ENCODE results near the gene UBR2.

UBR2 gene

GRCh38 chr6:42689371-42689770 lies 125.5 kb downstream of the UBR2 start:
- H3K4me1 ChIP-seq (ENCODE audit: control insufficient read depth in 2 of 2, insufficient read depth in 1 of 2, low read depth in 1 of 2, low read length in 2 of 2), result no peaks in the 10 kb centered on the region
- H3K27ac ChIP-seq (replicated peaks; ENCODE audit: low read length), result no peak overlapping the region
- H3K9ac ChIP-seq (ENCODE audit: low read depth, low read length, poor library complexity), result no peak overlapping the region
- no peak overlapping the region for H2BK5ac ChIP-seq (ENCODE audit: low read length)
- H2BK12ac ChIP-seq (ENCODE audit: low read length), result no peak overlapping the region
- H3K18ac ChIP-seq (ENCODE audit: low read length), result no peak overlapping the region
- no peak overlapping the region for H2BK120ac ChIP-seq (ENCODE audit: low read depth, low read length)
- H3K79me1 ChIP-seq (ENCODE audit: low read depth, low read length), result no peaks in the 10 kb centered on the region
- H3K4me3 ChIP-seq (ENCODE audit: low read length in 2 of 2), result no peak overlapping the region
- no peak overlapping the region for H3K23ac ChIP-seq (ENCODE audit: low read depth, low read length, poor library complexity)
- no peak overlapping the region for H4K8ac ChIP-seq (ENCODE audit: low read depth, low read length)
- H4K91ac ChIP-seq (ENCODE audit: low read depth, low read length, poor library complexity), result no peak overlapping the region
- H2AK5ac ChIP-seq (ENCODE audit: low read depth, low read length), result no peak overlapping the region
- no CpG with 5 or more reads among the region's 7 CpGs for WGBS, 2 donors (ENCODE audit: extremely low coverage in 2 of 2, insufficient read length in 2 of 2, insufficient replicate concordance in 1 of 2)
- no peak overlapping the region for H2BK15ac ChIP-seq (ENCODE audit: low read length)
- DNase-seq (ENCODE audit: low spot score), result no peak
- peaks cover 0 to 3% of the 10 kb centered on the region in 2 donors for H3K9me3 ChIP-seq (replicated peaks in 1 of 2; ENCODE audit: control insufficient read depth in 2 of 2, insufficient read depth in 1 of 2, low read depth in 1 of 2, low read length in 2 of 2)
- H3K4me2 ChIP-seq (ENCODE audit: insufficient read depth, low read length, poor library complexity, severe bottlenecking), result no peak overlapping the region
- peaks cover 18 to 84% of the 10 kb centered on the region in 2 donors for H3K36me3 ChIP-seq (replicated peaks in 1 of 2; ENCODE audit: control insufficient read depth in 2 of 2, insufficient read depth in 2 of 2, low read length in 2 of 2)
- no peak overlapping the region for H2AFZ ChIP-seq (ENCODE audit: low read length)
- H3K4ac ChIP-seq (ENCODE audit: low read length), result no peak overlapping the region
- H3K14ac ChIP-seq (ENCODE audit: low read length), result no peak overlapping the region
- no peaks in the 10 kb centered on the region for H3K27me3 ChIP-seq (ENCODE audit: control insufficient read depth in 3 of 3, insufficient read depth in 3 of 3, low read depth in 1 of 3, low read length in 3 of 3)

GRCh38 chr6:42690151-42690702 lies 126.4 kb downstream of the UBR2 start:
- H3K4me1 ChIP-seq (ENCODE audit: control insufficient read depth in 2 of 2, insufficient read depth in 1 of 2, low read depth in 1 of 2, low read length in 2 of 2), result no peaks in the 10 kb centered on the region
- H2BK5ac ChIP-seq (ENCODE audit: low read length), result no peak overlapping the region
- H2BK12ac ChIP-seq (ENCODE audit: low read length), result no peak overlapping the region
- H3K36me3 ChIP-seq (replicated peaks in 1 of 2; ENCODE audit: control insufficient read depth in 2 of 2, insufficient read depth in 2 of 2, low read length in 2 of 2), result peaks cover 20 to 84% of the 10 kb centered on the region in 2 donors
- no peak overlapping the region for H2AK5ac ChIP-seq (ENCODE audit: low read depth, low read length)
- no peak overlapping the region for H3K9ac ChIP-seq (ENCODE audit: low read depth, low read length, poor library complexity)
- H4K8ac ChIP-seq (ENCODE audit: low read depth, low read length), result no peak overlapping the region
- no peak overlapping the region for H3K23ac ChIP-seq (ENCODE audit: low read depth, low read length, poor library complexity)
- no peak overlapping the region for H3K18ac ChIP-seq (ENCODE audit: low read length)
- no CpG with 5 or more reads among the region's 5 CpGs for WGBS, 2 donors (ENCODE audit: extremely low coverage in 2 of 2, insufficient read length in 2 of 2, insufficient replicate concordance in 1 of 2)
- H2BK15ac ChIP-seq (ENCODE audit: low read length), result no peak overlapping the region
- H3K4ac ChIP-seq (ENCODE audit: low read length), result no peak overlapping the region
- H3K14ac ChIP-seq (ENCODE audit: low read length), result no peak overlapping the region
- H3K4me3 ChIP-seq (ENCODE audit: low read length in 2 of 2), result no peak overlapping the region
- no peak overlapping the region for H2BK120ac ChIP-seq (ENCODE audit: low read depth, low read length)
- no peak overlapping the region for H3K27ac ChIP-seq (replicated peaks; ENCODE audit: low read length)
- H2AFZ ChIP-seq (ENCODE audit: low read length), result no peak overlapping the region
- no peaks in the 10 kb centered on the region for H3K27me3 ChIP-seq (ENCODE audit: control insufficient read depth in 3 of 3, insufficient read depth in 3 of 3, low read depth in 1 of 3, low read length in 3 of 3)
- peaks cover 0 to 3% of the 10 kb centered on the region in 2 donors for H3K9me3 ChIP-seq (replicated peaks in 1 of 2; ENCODE audit: control insufficient read depth in 2 of 2, insufficient read depth in 1 of 2, low read depth in 1 of 2, low read length in 2 of 2)
- no peak overlapping the region for H4K91ac ChIP-seq (ENCODE audit: low read depth, low read length, poor library complexity)
- no peak overlapping the region for H3K4me2 ChIP-seq (ENCODE audit: insufficient read depth, low read length, poor library complexity, severe bottlenecking)
- DNase-seq (ENCODE audit: low spot score), result no peak
- H3K79me1 ChIP-seq (ENCODE audit: low read depth, low read length), result no peaks in the 10 kb centered on the region

- Histone ChIP-seq H3K9me3 (replicated peaks in 1 of 2; ENCODE audit: control insufficient read depth in 2 of 2, insufficient read depth in 1 of 2, low read depth in 1 of 2, low read length in 2 of 2) (peaks cover 0 to 1% of the 10 kb centered on the region in 2 donors), H2BK15ac (ENCODE audit: low read length) (no peak overlapping the region), H3K14ac (ENCODE audit: low read length) (no peak overlapping the region), H2AFZ (ENCODE audit: low read length) (no peak overlapping the region), H3K79me1 (ENCODE audit: low read depth, low read length) (no peaks in the 10 kb centered on the region), H3K4ac (ENCODE audit: low read length) (no peak overlapping the region), H3K27ac (replicated peaks; ENCODE audit: low read length) (no peak overlapping the region), H2BK120ac (ENCODE audit: low read depth, low read length) (no peak overlapping the region), H3K4me2 (ENCODE audit: insufficient read depth, low read length, poor library complexity, severe bottlenecking) (no peak overlapping the region), H3K23ac (ENCODE audit: low read depth, low read length, poor library complexity) (no peak overlapping the region), H2BK5ac (ENCODE audit: low read length) (no peak overlapping the region), H4K8ac (ENCODE audit: low read depth, low read length) (no peak overlapping the region), H2BK12ac (ENCODE audit: low read length) (no peak overlapping the region), H2AK5ac (ENCODE audit: low read depth, low read length) (no peak overlapping the region), H3K4me1 (ENCODE audit: control insufficient read depth in 2 of 2, insufficient read depth in 1 of 2, low read depth in 1 of 2, low read length in 2 of 2) (no peaks in the 10 kb centered on the region), H3K4me3 (ENCODE audit: low read length in 2 of 2) (no peak overlapping the region), H4K91ac (ENCODE audit: low read depth, low read length, poor library complexity) (no peak overlapping the region), H3K9ac (ENCODE audit: low read depth, low read length, poor library complexity) (no peak overlapping the region), H3K27me3 (ENCODE audit: control insufficient read depth in 3 of 3, insufficient read depth in 3 of 3, low read depth in 1 of 3, low read length in 3 of 3) (no peaks in the 10 kb centered on the region), H3K36me3 (replicated peaks in 1 of 2; ENCODE audit: control insufficient read depth in 2 of 2, insufficient read depth in 2 of 2, low read length in 2 of 2) (peaks cover 20 to 78% of the 10 kb centered on the region in 2 donors), H3K18ac (ENCODE audit: low read length) (no peak overlapping the region)
- DNase-seq (ENCODE audit: low spot score), result no peak
- no CpG with 5 or more reads among the region's 2 CpGs for WGBS, 2 donors (ENCODE audit: extremely low coverage in 2 of 2, insufficient read length in 2 of 2, insufficient replicate concordance in 1 of 2)
Measured at GRCh38 chr6:42690872-42691271, 127.0 kb downstream of the UBR2 start.

GRCh38 chr6:42692137-42692911 lies 128.5 kb downstream of the UBR2 start:
- Histone ChIP-seq H3K27ac (replicated peaks; ENCODE audit: low read length) (no peak overlapping the region), H3K4me2 (ENCODE audit: insufficient read depth, low read length, poor library complexity, severe bottlenecking) (no peak overlapping the region), H2BK120ac (ENCODE audit: low read depth, low read length) (no peak overlapping the region)

More at GRCh38 chr6:42692137-42692911, 128.5 kb downstream of the UBR2 start:
- DNase-seq (ENCODE audit: low spot score), result no peak
- Histone ChIP-seq H3K14ac (ENCODE audit: low read length) (no peak overlapping the region), H3K9ac (ENCODE audit: low read depth, low read length, poor library complexity) (no peak overlapping the region), H3K23ac (ENCODE audit: low read depth, low read length, poor library complexity) (no peak overlapping the region), H2BK15ac (ENCODE audit: low read length) (no peak overlapping the region), H2AFZ (ENCODE audit: low read length) (no peak overlapping the region), H3K4me3 (ENCODE audit: low read length in 2 of 2) (no peak overlapping the region), H3K79me1 (ENCODE audit: low read depth, low read length) (no peaks in the 10 kb centered on the region), H2BK12ac (ENCODE audit: low read length) (no peak overlapping the region), H3K27me3 (ENCODE audit: control insufficient read depth in 3 of 3, insufficient read depth in 3 of 3, low read depth in 1 of 3, low read length in 3 of 3) (no peaks in the 10 kb centered on the region), H2AK5ac (ENCODE audit: low read depth, low read length) (no peak overlapping the region), H3K18ac (ENCODE audit: low read length) (no peak overlapping the region), H3K9me3 (replicated peaks in 1 of 2; ENCODE audit: control insufficient read depth in 2 of 2, insufficient read depth in 1 of 2, low read depth in 1 of 2, low read length in 2 of 2) (no peaks in the 10 kb centered on the region), H3K36me3 (replicated peaks in 1 of 2; ENCODE audit: control insufficient read depth in 2 of 2, insufficient read depth in 2 of 2, low read length in 2 of 2) (peaks cover 20 to 77% of the 10 kb centered on the region in 2 donors), H3K4ac (ENCODE audit: low read length) (no peak overlapping the region), H4K8ac (ENCODE audit: low read depth, low read length) (no peak overlapping the region), H2BK5ac (ENCODE audit: low read length) (no peak overlapping the region), H3K4me1 (ENCODE audit: control insufficient read depth in 2 of 2, insufficient read depth in 1 of 2, low read depth in 1 of 2, low read length in 2 of 2) (no peaks in the 10 kb centered on the region), H4K91ac (ENCODE audit: low read depth, low read length, poor library complexity) (no peak overlapping the region)
- WGBS, 2 donors (ENCODE audit: extremely low coverage in 2 of 2, insufficient read length in 2 of 2, insufficient replicate concordance in 1 of 2), result no CpG with 5 or more reads among the region's 4 CpGs

Measured in neuronal stem cell (in vitro differentiated cells).